ENCODE data around the gene KLF13.

The KLF13 gene

DNA sequence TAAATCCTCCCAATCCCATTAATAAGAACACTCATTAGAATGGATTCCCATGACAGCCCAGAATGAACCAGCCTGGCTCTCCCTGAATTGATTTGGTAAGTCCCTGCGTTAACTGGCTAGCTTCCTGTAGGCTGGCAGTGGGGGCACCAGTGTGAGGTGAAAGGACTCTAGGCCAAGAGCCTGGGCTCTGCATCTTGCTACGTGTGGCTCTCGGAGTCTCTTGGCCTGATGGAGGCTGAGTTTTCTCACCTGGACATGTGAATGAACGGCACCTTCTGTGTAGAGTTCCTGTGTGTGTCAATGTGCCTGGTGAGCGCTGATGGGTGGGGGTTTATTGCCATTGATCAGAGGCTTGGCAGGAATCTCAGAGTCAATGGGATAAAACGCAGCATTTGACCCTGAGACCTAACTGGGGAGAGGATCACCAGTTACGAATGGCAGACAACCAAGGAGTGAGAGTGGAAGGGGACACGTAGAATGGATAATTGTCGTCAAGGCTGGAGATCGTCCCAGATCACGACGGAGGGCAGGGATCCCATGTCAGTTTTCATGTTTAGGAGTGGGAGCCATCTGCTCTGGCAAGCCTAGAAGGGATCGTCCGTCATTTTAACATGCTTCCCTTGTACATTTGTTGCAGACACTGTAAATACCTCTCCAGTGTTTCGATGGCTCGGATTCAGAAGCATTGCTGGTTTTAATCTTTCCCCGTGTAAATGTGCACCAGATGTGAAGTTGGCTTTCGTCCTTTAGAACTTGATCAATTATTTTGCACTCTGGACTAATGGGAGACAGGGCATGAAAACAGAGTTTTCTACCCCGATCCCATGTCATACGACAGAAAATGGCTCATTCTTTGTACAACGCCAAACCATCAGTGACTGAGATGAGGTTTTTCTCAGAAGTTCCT is 9.0 kb upstream of the KLF13 start:
- Histone ChIP-seq H3K4me3 (ENCODE audit: insufficient read depth, low read depth, low read length, poor library complexity, severe bottlenecking) (no peak overlapping the region), H3K9me3 (ENCODE audit: control insufficient read depth, low read length) (no peaks in the 10 kb centered on the region), H3K27me3 (replicated peaks; ENCODE audit: control insufficient read depth, insufficient read depth, low read length, poor library complexity, severe bottlenecking) (no peaks in the 10 kb centered on the region), H3K4me1 (ENCODE audit: control insufficient read depth, insufficient read depth, low read length, poor library complexity, severe bottlenecking) (no peaks in the 10 kb centered on the region), H3K36me3 (ENCODE audit: control insufficient read depth, insufficient read depth, low read length) (no peaks in the 10 kb centered on the region), H3K27ac (ENCODE audit: insufficient read depth, low read length, poor library complexity, severe bottlenecking) (no peak overlapping the region)
- DNase-seq, result no peak

DNA sequence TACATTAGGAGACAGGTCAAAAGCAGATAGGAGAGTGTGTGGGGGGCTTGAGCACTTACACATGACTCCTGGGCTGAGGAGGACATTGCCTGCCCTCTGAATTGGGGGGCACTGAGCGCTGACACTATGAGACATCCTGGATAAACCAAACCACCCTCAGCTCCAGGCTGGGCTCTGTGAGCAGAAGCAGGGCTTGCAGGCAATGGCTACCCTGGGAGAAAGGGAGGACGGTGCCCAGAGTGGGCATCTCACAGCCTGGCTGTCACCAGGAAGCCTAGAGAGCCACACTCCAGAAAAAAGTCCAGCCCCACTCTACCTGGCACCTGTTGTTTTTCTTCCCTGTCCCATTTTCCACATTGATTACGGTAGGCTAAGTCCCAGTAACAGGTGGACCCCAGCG is 8.2 kb upstream of the KLF13 start:
- Histone ChIP-seq H3K9me3 (ENCODE audit: control insufficient read depth, low read length) (no peaks in the 10 kb centered on the region), H3K27ac (ENCODE audit: insufficient read depth, low read length, poor library complexity, severe bottlenecking) (no peak overlapping the region), H3K27me3 (replicated peaks; ENCODE audit: control insufficient read depth, insufficient read depth, low read length, poor library complexity, severe bottlenecking) (no peaks in the 10 kb centered on the region), H3K4me1 (ENCODE audit: control insufficient read depth, insufficient read depth, low read length, poor library complexity, severe bottlenecking) (no peaks in the 10 kb centered on the region), H3K36me3 (ENCODE audit: control insufficient read depth, insufficient read depth, low read length) (no peaks in the 10 kb centered on the region), H3K4me3 (ENCODE audit: insufficient read depth, low read depth, low read length, poor library complexity, severe bottlenecking) (no peak overlapping the region)
- no peak for DNase-seq

- Histone ChIP-seq H3K4me1 (ENCODE audit: control insufficient read depth, insufficient read depth, low read length, poor library complexity, severe bottlenecking) (peaks cover 7% of the 10 kb centered on the region), H3K4me3 (ENCODE audit: insufficient read depth, low read depth, low read length, poor library complexity, severe bottlenecking) (no peak overlapping the region), H3K36me3 (ENCODE audit: control insufficient read depth, insufficient read depth, low read length) (no peaks in the 10 kb centered on the region), H3K9me3 (ENCODE audit: control insufficient read depth, low read length) (no peaks in the 10 kb centered on the region), H3K27me3 (replicated peaks; ENCODE audit: control insufficient read depth, insufficient read depth, low read length, poor library complexity, severe bottlenecking) (no peaks in the 10 kb centered on the region), H3K27ac (ENCODE audit: insufficient read depth, low read length, poor library complexity, severe bottlenecking) (no peak overlapping the region)
- DNase-seq, result no peak
Measured at GRCh38 chr15:31320022-31320421, 6.6 kb upstream of the KLF13 start.

- Histone ChIP-seq H3K27me3 (replicated peaks; ENCODE audit: control insufficient read depth, insufficient read depth, low read length, poor library complexity, severe bottlenecking) (no peaks in the 10 kb centered on the region), H3K27ac (ENCODE audit: insufficient read depth, low read length, poor library complexity, severe bottlenecking) (no peak overlapping the region), H3K4me1 (ENCODE audit: control insufficient read depth, insufficient read depth, low read length, poor library complexity, severe bottlenecking) (peaks cover 15% of the 10 kb centered on the region), H3K4me3 (ENCODE audit: insufficient read depth, low read depth, low read length, poor library complexity, severe bottlenecking) (no peak overlapping the region), H3K36me3 (ENCODE audit: control insufficient read depth, insufficient read depth, low read length) (no peaks in the 10 kb centered on the region), H3K9me3 (ENCODE audit: control insufficient read depth, low read length) (no peaks in the 10 kb centered on the region)
- no peak for DNase-seq
Measured at GRCh38 chr15:31321418-31321817, 5.2 kb upstream of the KLF13 start.

DNA sequence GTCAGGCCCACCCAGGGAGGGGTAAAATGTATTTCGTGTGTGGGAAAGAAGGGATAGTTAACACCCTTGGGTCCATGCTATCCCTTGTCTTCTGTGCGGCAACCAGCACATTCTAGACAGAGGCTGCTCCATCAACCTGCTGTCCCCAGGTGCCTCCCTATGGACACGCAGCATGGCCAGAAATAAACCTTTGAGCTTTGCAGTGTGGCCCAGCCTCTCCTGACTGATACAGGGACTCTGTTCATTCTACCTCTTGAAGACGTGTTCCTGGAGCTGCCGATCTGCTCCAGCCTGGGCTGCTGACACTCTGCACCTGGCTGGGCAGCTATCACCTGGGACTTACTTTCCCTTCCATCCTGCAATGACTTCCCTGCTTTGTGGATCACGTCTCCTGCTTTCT is 4.1 kb upstream of the KLF13 start:
- DNase-seq, result no peak
- Histone ChIP-seq H3K9me3 (ENCODE audit: control insufficient read depth, low read length) (no peaks in the 10 kb centered on the region), H3K4me1 (ENCODE audit: control insufficient read depth, insufficient read depth, low read length, poor library complexity, severe bottlenecking) (peaks cover 15% of the 10 kb centered on the region), H3K36me3 (ENCODE audit: control insufficient read depth, insufficient read depth, low read length) (no peaks in the 10 kb centered on the region), H3K27me3 (replicated peaks; ENCODE audit: control insufficient read depth, insufficient read depth, low read length, poor library complexity, severe bottlenecking) (no peaks in the 10 kb centered on the region), H3K27ac (ENCODE audit: insufficient read depth, low read length, poor library complexity, severe bottlenecking) (no peak overlapping the region), H3K4me3 (ENCODE audit: insufficient read depth, low read depth, low read length, poor library complexity, severe bottlenecking) (no peak overlapping the region)

DNA sequence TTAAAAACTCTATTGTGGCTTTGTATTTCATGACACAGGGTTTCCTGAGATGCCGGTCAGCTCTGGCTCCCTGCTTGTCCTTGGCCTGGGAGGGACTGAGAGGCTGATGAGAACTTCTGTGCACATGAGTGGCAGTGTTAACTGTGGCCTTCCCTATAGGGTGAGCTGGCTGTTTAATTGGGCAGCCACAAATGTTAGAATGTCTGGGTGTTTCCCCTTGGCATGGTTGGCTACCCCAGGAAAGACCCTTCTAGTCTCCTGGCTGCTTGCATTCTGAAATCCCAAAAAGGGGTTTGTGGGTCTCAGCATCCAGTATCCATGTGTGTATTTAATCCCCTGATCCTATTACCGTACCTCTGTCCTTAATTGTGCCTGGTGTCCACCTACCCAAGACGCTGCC is 3.0 kb upstream of the KLF13 start:
- DNase-seq, result no peak
- no peaks in the 10 kb centered on the region for H3K9me3 ChIP-seq (ENCODE audit: control insufficient read depth, low read length)
- H3K4me3 ChIP-seq (ENCODE audit: insufficient read depth, low read depth, low read length, poor library complexity, severe bottlenecking), result no peak overlapping the region
- no peak overlapping the region for H3K27ac ChIP-seq (ENCODE audit: insufficient read depth, low read length, poor library complexity, severe bottlenecking)
- peaks cover 15% of the 10 kb centered on the region for H3K4me1 ChIP-seq (ENCODE audit: control insufficient read depth, insufficient read depth, low read length, poor library complexity, severe bottlenecking)
- no peaks in the 10 kb centered on the region for H3K36me3 ChIP-seq (ENCODE audit: control insufficient read depth, insufficient read depth, low read length)
- H3K27me3 ChIP-seq (replicated peaks; ENCODE audit: control insufficient read depth, insufficient read depth, low read length, poor library complexity, severe bottlenecking), result no peaks in the 10 kb centered on the region

DNA sequence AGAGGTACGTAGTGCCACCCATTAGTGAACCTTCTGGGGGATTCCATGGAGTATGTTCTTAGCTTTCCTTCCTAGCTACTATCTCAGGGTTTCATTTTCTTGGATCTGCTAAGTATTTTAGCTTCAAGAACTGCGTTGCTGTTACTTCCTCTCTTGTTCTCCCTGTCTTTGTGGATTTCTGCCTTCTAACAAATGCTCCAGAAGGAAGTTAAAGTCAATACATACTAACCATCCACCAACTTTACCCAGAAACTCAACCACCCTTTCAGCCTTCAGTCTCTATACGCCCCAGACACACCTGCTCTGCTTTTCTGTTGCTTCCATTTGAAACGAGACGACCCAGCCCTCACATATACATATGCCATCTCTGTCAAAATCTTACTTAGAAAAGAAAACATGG is 2.4 kb upstream of the KLF13 start:
- Histone ChIP-seq H3K27me3 (replicated peaks; ENCODE audit: control insufficient read depth, insufficient read depth, low read length, poor library complexity, severe bottlenecking) (no peaks in the 10 kb centered on the region), H3K36me3 (ENCODE audit: control insufficient read depth, insufficient read depth, low read length) (no peaks in the 10 kb centered on the region), H3K9me3 (ENCODE audit: control insufficient read depth, low read length) (no peaks in the 10 kb centered on the region), H3K4me1 (ENCODE audit: control insufficient read depth, insufficient read depth, low read length, poor library complexity, severe bottlenecking) (peaks cover 19% of the 10 kb centered on the region), H3K4me3 (ENCODE audit: insufficient read depth, low read depth, low read length, poor library complexity, severe bottlenecking) (no peak overlapping the region), H3K27ac (ENCODE audit: insufficient read depth, low read length, poor library complexity, severe bottlenecking) (no peak overlapping the region)
- DNase-seq, result no peak

GRCh38 chr15:31324806-31325594 is 1.6 kb upstream of the KLF13 start:
- no peak for DNase-seq
- H3K4me3 ChIP-seq (ENCODE audit: insufficient read depth, low read depth, low read length, poor library complexity, severe bottlenecking), result peak overlapping the region; percentile 79
- H3K4me1 ChIP-seq (ENCODE audit: control insufficient read depth, insufficient read depth, low read length, poor library complexity, severe bottlenecking), result peaks cover 27% of the 10 kb centered on the region
- H3K27ac ChIP-seq (ENCODE audit: insufficient read depth, low read length, poor library complexity, severe bottlenecking), result peak overlapping the region; percentile 92
- no peaks in the 10 kb centered on the region for H3K9me3 ChIP-seq (ENCODE audit: control insufficient read depth, low read length)
- no peaks in the 10 kb centered on the region for H3K27me3 ChIP-seq (replicated peaks; ENCODE audit: control insufficient read depth, insufficient read depth, low read length, poor library complexity, severe bottlenecking)
- peaks cover 4% of the 10 kb centered on the region for H3K36me3 ChIP-seq (ENCODE audit: control insufficient read depth, insufficient read depth, low read length)

DNA sequence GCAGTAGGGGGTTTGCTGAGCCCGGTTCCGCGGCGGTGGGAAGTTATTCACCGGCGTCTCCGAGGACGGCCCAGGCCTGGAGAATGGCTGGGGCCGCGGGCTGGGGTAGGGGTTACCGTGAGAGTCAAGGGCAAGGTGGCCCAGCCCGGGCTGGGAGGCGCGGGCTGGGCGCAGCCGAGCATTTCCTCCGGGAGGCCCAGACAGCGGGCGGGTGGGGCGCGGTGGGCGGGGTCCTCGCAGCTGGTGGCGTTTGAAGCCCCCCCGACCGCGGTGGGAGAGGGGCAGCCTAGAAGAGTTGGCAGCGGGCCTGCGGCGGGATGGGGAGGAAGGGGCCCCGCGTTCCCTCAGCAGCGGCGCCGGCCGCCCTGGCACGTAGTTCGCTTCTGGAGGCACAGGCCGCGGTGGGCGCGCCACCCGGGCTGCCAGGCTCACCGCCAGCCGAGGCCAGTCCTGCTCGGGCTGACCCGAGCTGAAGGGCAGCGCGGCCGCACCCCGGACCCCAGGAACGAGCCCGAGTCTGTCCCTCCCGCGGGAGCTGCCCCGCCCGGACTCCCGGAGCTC is 960 bp upstream of the KLF13 start:
- Histone ChIP-seq H3K27ac (ENCODE audit: insufficient read depth, low read length, poor library complexity, severe bottlenecking) (peak overlapping the region; percentile 92), H3K27me3 (replicated peaks; ENCODE audit: control insufficient read depth, insufficient read depth, low read length, poor library complexity, severe bottlenecking) (no peaks in the 10 kb centered on the region), H3K4me3 (ENCODE audit: insufficient read depth, low read depth, low read length, poor library complexity, severe bottlenecking) (peak overlapping the region; percentile 79), H3K9me3 (ENCODE audit: control insufficient read depth, low read length) (no peaks in the 10 kb centered on the region), H3K36me3 (ENCODE audit: control insufficient read depth, insufficient read depth, low read length) (peaks cover 4% of the 10 kb centered on the region), H3K4me1 (ENCODE audit: control insufficient read depth, insufficient read depth, low read length, poor library complexity, severe bottlenecking) (peaks cover 34% of the 10 kb centered on the region)
- DNase-seq, result peak; percentile 59
